Astrocyte (in vitro differentiated cells and primary cell): ENCODE results near the gene EDIL3. TPM values are rescaled to one million over a fixed set of nuclear protein-coding genes. Genes with fewer than 3 reads are reported as not detected.

ENCODE experiments used
- DNase-seq: peaks from one replicate; pipeline ENCODE4 v3.0.0-alpha.2; 2010; ENCODE audit warnings: low read depth
- FAIRE-seq: peaks from 2 replicates; lab custom pipeline; 2011; peaks lifted over from hg19 to GRCh38; lab: Jason Lieb, UNC
- H2AFZ ChIP-seq: 2 replicates; pipeline ENCODE4 v1.6.0; 2012; ENCODE audit warnings: low read depth, low read length, inconsistent platforms
- H3K27ac ChIP-seq: 2 replicates; pipeline ENCODE4 v1.5.1; 2011; ENCODE audit warnings: low read depth, low read length, inconsistent platforms
- H3K27me3 ChIP-seq: 2 replicates; pipeline ENCODE4 v1.6.0; 2011; ENCODE audit warnings: low read length, inconsistent platforms; ENCODE audit not compliant: insufficient read depth
- H3K36me3 ChIP-seq: 2 replicates; pipeline ENCODE4 v1.5.1; 2011; ENCODE audit warnings: low read length, inconsistent platforms; ENCODE audit not compliant: insufficient read depth
- H3K4me1 ChIP-seq: 2 replicates; pipeline ENCODE4 v1.5.1; 2011; ENCODE audit warnings: low read length, inconsistent platforms; ENCODE audit not compliant: insufficient read depth
- H3K4me2 ChIP-seq: 2 replicates; pipeline ENCODE4 v1.6.0; 2012; ENCODE audit warnings: low read length, inconsistent platforms
- H3K4me3 ChIP-seq: 2 replicates; pipeline ENCODE4 v1.5.1; 2011; ENCODE audit warnings: low read depth, mild to moderate bottlenecking, low read length, inconsistent platforms; ENCODE audit not compliant: insufficient read depth
- H3K79me2 ChIP-seq: 2 replicates; pipeline ENCODE4 v1.6.0; 2012; ENCODE audit warnings: mild to moderate bottlenecking, low read length, inconsistent platforms; ENCODE audit not compliant: insufficient read depth
- H3K9ac ChIP-seq: 2 replicates; pipeline ENCODE4 v1.6.0; 2012; ENCODE audit warnings: mild to moderate bottlenecking, low read length, inconsistent platforms
- H3K9me3 ChIP-seq: 2 replicates; pipeline ENCODE4 v1.5.1; 2012; ENCODE audit warnings: low read depth, mild to moderate bottlenecking, low read length, inconsistent platforms; ENCODE audit not compliant: insufficient read depth
- H4K20me1 ChIP-seq: 2 replicates; pipeline ENCODE4 v1.6.0; 2012; ENCODE audit warnings: low read length, inconsistent platforms; ENCODE audit not compliant: insufficient read depth
- H3K27ac Mint-ChIP-seq: one replicate; pipeline ENCODE4 v1.8.0; 2021; ENCODE audit warnings: mild to moderate bottlenecking, mixed read lengths; ENCODE audit not compliant: unreplicated experiment
- H3K27me3 Mint-ChIP-seq: one replicate; pipeline ENCODE4 v1.8.0; 2021; ENCODE audit warnings: low read depth, mixed read lengths; ENCODE audit not compliant: unreplicated experiment
- H3K36me3 Mint-ChIP-seq: one replicate; pipeline ENCODE4 v1.8.0; 2021; ENCODE audit warnings: low read depth, mixed read lengths; ENCODE audit not compliant: unreplicated experiment
- H3K4me1 Mint-ChIP-seq: one replicate; pipeline ENCODE4 v1.8.0; 2021; ENCODE audit warnings: low read depth, mixed read lengths; ENCODE audit not compliant: unreplicated experiment
- H3K4me3 Mint-ChIP-seq: one replicate; pipeline ENCODE4 v1.8.0; 2021; ENCODE audit warnings: mild to moderate bottlenecking, moderate library complexity, mixed read lengths; ENCODE audit not compliant: unreplicated experiment
- H3K9me3 Mint-ChIP-seq: one replicate; pipeline ENCODE4 v1.8.0; 2021; ENCODE audit warnings: mild to moderate bottlenecking, mixed read lengths; ENCODE audit not compliant: unreplicated experiment
- EZH2 ChIP-seq: IDR thresholded peaks from 2 replicates; pipeline ENCODE4 v1.6.1; 2012; ENCODE audit warnings: mild to moderate bottlenecking, low read length, inconsistent platforms; ENCODE audit not compliant: insufficient read depth
- total RNA-seq: library from RNA; stranded (reverse); gene quantifications from 2 replicates; pipeline ENCODE4 v1.2.1, GENCODE V29; 2021
- TF ChIP-seq, protein P1 (sequence below): IDR thresholded peaks from 2 replicates; pipeline ENCODE4 v1.5.1; 2011; ENCODE audit warnings: low read depth, mild to moderate bottlenecking, inconsistent platforms, low read length, moderate library complexity; ENCODE audit not compliant: insufficient read depth

Gene EDIL3
- total RNA-seq, 1 donor from 2014 or later = 226 TPM

- Histone ChIP-seq H3K36me3 (no peaks in the 10 kb centered on the region), H3K4me1 (peaks cover 16% of the 10 kb centered on the region), H3K79me2 (no peaks in the 10 kb centered on the region), H3K27me3 (no peaks in the 10 kb centered on the region), H3K4me3 (no peak overlapping the region), H3K9me3 (no peaks in the 10 kb centered on the region), H2AFZ (no peak overlapping the region), H3K27ac (no peak overlapping the region), H4K20me1 (no peaks in the 10 kb centered on the region), H3K9ac (no peak overlapping the region), H3K4me2 (no peak overlapping the region)
- no peak overlapping the region for H3K27ac Mint-ChIP-seq
- FAIRE-seq (no peak), DNase-seq (no peak)
- H3K4me3 Mint-ChIP-seq = no peak overlapping the region
- peaks cover 9% of the 10 kb centered on the region for H3K4me1 Mint-ChIP-seq
- no peaks in the 10 kb centered on the region for H3K36me3 Mint-ChIP-seq
- no peaks in the 10 kb centered on the region for H3K9me3 Mint-ChIP-seq
- no peaks in the 10 kb centered on the region for H3K27me3 Mint-ChIP-seq
- TF ChIP-seq, protein P1, sequence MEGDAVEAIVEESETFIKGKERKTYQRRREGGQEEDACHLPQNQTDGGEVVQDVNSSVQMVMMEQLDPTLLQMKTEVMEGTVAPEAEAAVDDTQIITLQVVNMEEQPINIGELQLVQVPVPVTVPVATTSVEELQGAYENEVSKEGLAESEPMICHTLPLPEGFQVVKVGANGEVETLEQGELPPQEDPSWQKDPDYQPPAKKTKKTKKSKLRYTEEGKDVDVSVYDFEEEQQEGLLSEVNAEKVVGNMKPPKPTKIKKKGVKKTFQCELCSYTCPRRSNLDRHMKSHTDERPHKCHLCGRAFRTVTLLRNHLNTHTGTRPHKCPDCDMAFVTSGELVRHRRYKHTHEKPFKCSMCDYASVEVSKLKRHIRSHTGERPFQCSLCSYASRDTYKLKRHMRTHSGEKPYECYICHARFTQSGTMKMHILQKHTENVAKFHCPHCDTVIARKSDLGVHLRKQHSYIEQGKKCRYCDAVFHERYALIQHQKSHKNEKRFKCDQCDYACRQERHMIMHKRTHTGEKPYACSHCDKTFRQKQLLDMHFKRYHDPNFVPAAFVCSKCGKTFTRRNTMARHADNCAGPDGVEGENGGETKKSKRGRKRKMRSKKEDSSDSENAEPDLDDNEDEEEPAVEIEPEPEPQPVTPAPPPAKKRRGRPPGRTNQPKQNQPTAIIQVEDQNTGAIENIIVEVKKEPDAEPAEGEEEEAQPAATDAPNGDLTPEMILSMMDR = no peak
- TF ChIP-seq EZH2 = no peak
These were observed 21.4 kb upstream of the EDIL3 start for GRCh38 chr5:84406111-84406510.

DNA sequence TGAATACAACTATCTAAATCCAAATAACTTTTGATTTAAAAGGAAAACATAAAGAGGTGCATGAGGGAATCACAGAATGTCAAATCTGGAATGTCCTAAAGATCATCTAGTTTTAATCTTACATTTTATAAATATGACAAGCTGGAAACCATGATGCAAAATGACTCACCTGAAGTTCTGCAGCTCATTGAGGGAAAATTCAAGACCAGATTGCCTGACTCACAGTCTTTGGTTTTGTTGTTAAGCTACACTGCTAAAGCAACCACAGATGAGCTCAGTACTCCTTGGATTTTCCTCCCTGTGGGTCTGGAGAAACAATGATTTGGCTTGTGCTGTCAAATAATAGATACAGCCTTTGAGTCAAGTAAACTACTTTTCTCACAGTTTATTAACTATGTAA lies 19.1 kb upstream of the EDIL3 start:
- H3K4me3 ChIP-seq = no peak overlapping the region
- peak overlapping the region; percentile 67 for H3K9ac ChIP-seq
- H3K79me2 ChIP-seq = no peaks in the 10 kb centered on the region
- Mint-ChIP-seq H3K27ac (peak overlapping the region; percentile 94), H3K9me3 (no peaks in the 10 kb centered on the region), H3K4me1 (peaks cover 9% of the 10 kb centered on the region), H3K4me3 (no peak overlapping the region), H3K27me3 (no peaks in the 10 kb centered on the region), H3K36me3 (no peaks in the 10 kb centered on the region)
- DNase-seq (peak; percentile 99), FAIRE-seq (peak; percentile 23)
- H3K4me2 ChIP-seq = peak overlapping the region; percentile 17
- no peak overlapping the region for H2AFZ ChIP-seq
- H3K27me3 ChIP-seq = no peaks in the 10 kb centered on the region
- no peaks in the 10 kb centered on the region for H4K20me1 ChIP-seq
- H3K36me3 ChIP-seq = no peaks in the 10 kb centered on the region
- H3K9me3 ChIP-seq = no peaks in the 10 kb centered on the region
- peaks cover 16% of the 10 kb centered on the region for H3K4me1 ChIP-seq
- TF ChIP-seq, protein P1 = no peak
- TF ChIP-seq EZH2 = no peak
- H3K27ac ChIP-seq = peak overlapping the region; percentile 93

- H3K4me3 Mint-ChIP-seq = no peak overlapping the region
- peaks cover 6% of the 10 kb centered on the region for H3K36me3 Mint-ChIP-seq
- Histone ChIP-seq H2AFZ (no peak overlapping the region), H3K9me3 (no peaks in the 10 kb centered on the region), H3K27ac (no peak overlapping the region), H3K9ac (no peak overlapping the region), H3K4me1 (peaks cover 13% of the 10 kb centered on the region), H3K4me2 (no peak overlapping the region), H3K79me2 (no peaks in the 10 kb centered on the region), H3K36me3 (no peaks in the 10 kb centered on the region), H3K4me3 (no peak overlapping the region), H3K27me3 (no peaks in the 10 kb centered on the region), H4K20me1 (no peaks in the 10 kb centered on the region)
- FAIRE-seq (no peak), DNase-seq (no peak)
- no peaks in the 10 kb centered on the region for H3K27me3 Mint-ChIP-seq
- H3K9me3 Mint-ChIP-seq = no peaks in the 10 kb centered on the region
- H3K4me1 Mint-ChIP-seq = peaks cover 3% of the 10 kb centered on the region
- H3K27ac Mint-ChIP-seq = no peak overlapping the region
- TF ChIP-seq, protein P1 = no peak
- TF ChIP-seq EZH2 = no peak
These were observed 12.7 kb upstream of the EDIL3 start for GRCh38 chr5:84397385-84397784.
